ENCODE data around the gene GABRR3.

GABRR3 gene

DNA sequence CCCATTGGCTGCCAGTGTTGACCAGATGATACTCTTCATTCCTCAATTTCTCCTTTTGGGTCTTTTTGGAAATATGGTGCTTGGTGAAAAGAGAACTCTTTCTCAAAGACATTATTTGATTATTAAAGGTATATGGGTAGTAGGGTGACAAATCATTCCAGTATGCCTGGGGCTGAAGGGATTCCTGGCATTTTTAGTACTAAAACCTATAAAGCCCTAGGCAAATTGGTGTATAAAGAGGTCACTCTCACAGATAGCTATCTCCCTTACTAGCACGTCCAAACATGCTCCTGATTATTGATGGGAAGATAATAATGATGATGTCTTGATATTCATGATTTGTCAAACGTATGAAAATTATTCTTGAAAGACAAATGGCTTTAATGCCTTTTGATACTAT, 1.1 kb downstream of the GABRR3 start:
- FAIRE-seq, result no peak
- DNase-seq (ENCODE audit: insufficient read length, low spot score), result no peak
- TF ChIP-seq, protein P1, sequence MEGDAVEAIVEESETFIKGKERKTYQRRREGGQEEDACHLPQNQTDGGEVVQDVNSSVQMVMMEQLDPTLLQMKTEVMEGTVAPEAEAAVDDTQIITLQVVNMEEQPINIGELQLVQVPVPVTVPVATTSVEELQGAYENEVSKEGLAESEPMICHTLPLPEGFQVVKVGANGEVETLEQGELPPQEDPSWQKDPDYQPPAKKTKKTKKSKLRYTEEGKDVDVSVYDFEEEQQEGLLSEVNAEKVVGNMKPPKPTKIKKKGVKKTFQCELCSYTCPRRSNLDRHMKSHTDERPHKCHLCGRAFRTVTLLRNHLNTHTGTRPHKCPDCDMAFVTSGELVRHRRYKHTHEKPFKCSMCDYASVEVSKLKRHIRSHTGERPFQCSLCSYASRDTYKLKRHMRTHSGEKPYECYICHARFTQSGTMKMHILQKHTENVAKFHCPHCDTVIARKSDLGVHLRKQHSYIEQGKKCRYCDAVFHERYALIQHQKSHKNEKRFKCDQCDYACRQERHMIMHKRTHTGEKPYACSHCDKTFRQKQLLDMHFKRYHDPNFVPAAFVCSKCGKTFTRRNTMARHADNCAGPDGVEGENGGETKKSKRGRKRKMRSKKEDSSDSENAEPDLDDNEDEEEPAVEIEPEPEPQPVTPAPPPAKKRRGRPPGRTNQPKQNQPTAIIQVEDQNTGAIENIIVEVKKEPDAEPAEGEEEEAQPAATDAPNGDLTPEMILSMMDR (IDR thresholded peaks at IDR 0.05; ENCODE audit: insufficient read depth, missing control alignments), result no peak

DNA sequence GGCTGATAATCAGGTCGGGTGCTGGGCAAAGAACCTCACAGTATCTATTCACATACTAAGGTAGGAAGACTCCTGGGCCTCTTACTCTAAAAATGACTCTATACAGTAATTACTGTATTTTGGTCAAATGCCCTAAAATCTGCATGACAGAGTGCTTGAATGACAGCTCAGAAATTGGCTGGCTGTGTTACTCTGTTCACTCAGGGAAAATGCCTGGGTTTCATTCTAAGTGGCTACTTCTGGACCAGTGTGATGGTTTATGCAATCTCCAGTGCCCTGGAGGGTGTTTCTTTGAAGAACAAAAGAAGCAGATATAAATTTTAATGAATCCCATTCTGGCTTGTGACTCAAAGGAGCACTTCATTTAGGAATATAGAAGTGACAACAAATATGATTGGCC, 2.2 kb downstream of the GABRR3 start:
- FAIRE-seq (no peak), DNase-seq (ENCODE audit: insufficient read length, low spot score) (no peak)
- TF ChIP-seq, protein P1 (IDR thresholded peaks at IDR 0.05; ENCODE audit: insufficient read depth, missing control alignments), result no peak

DNA sequence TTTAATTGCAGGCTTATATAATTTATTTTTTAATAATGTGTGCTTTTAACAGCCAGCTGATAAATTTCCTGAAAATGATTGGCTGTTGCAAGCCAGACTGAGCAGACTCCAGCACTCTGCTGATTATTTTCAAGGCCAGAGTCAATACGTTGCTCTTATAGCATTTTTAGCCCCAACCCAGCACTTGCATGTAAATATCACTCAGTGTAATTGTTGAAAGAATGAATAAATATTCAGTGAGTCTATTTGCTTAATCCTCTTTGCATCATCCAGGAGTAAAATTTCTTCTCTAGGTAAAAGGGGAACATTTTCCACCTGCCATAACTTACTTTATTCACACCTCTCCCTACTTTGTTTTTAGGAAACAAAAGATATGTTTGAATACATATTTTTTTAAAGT, 2.9 kb downstream of the GABRR3 start:
- DNase-seq (ENCODE audit: insufficient read length, low spot score) (no peak), FAIRE-seq (no peak)
- TF ChIP-seq, protein P1 (IDR thresholded peaks at IDR 0.05; ENCODE audit: insufficient read depth, missing control alignments), result no peak

DNA sequence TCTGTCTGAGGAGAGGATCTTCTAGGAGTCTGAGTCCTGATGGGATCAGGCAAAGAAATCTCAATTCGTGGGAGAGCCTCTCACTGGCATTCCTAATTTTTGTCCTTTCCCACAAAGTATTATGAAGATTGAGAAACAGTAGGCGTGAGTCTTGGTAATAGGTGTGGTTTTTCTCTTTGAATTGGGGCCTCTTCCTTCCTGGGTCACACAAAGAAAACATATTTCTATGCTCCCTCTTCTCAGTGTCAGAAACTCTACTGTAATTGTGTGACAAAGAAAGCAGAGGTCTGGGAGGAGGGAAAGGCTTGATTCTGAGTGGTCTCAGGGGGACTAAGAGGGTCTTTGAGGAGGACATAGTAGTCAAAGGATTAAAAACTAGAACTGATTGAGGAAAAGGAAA, 6.0 kb downstream of the GABRR3 start:
- FAIRE-seq (no peak), DNase-seq (ENCODE audit: insufficient read length, low spot score) (no peak)
- TF ChIP-seq, protein P1 (IDR thresholded peaks at IDR 0.05; ENCODE audit: insufficient read depth, missing control alignments), result no peak

DNA sequence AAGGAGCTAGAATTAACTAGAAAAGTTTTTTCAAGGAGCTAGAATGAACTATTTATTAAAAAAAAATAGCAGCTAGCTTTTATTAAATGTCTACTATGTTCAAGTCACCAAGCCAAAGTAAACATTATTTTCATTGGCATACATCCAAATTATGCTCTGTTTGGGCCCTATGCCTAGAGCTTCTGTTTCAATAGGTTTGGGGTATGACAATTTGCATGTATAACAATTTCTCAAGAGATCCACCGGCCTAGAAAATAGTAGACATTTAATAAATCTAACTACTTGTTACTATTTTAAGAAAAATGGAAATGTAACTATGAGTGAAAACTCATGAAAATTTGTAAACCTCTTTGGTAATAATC, 8.0 kb downstream of the GABRR3 start:
- no peak for DNase-seq (ENCODE audit: insufficient read length, low spot score)
- FAIRE-seq, result no peak
- TF ChIP-seq, protein P1 (IDR thresholded peaks at IDR 0.05; ENCODE audit: insufficient read depth, missing control alignments), result no peak

DNA sequence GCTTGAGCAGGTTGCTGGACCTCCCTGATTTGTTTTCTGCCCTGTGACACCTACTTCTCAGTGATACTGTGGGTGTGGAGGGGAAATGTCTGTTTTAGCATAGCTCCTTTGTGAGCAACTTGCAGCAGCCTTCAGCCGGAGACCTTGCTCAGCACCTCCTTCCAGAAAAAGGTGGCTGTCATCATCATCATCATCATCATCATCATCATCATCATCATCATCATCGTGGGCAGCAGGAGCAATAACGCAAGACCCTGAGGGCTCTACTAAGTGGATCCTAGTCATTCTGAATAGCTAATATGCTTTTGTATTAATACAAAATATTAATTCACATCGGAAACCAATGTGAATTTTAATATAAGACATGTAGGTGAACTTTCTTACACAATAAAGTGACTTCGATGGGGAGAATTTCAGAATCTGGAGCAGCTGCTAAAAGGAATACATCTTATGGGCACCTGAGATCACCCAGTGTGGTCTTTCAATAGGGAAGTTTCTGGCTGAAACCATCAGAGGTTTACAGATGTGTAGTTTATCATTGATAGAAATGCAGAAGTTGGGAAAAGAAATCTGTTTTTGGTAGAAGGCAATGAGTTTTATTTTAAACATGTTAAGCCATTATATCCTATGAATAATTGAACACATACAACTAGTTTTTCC, 8.6 kb downstream of the GABRR3 start:
- FAIRE-seq, result no peak
- TF ChIP-seq, protein P1 (IDR thresholded peaks at IDR 0.05; ENCODE audit: insufficient read depth, missing control alignments), result no peak
- no peak for DNase-seq (ENCODE audit: insufficient read length, low spot score)

DNA sequence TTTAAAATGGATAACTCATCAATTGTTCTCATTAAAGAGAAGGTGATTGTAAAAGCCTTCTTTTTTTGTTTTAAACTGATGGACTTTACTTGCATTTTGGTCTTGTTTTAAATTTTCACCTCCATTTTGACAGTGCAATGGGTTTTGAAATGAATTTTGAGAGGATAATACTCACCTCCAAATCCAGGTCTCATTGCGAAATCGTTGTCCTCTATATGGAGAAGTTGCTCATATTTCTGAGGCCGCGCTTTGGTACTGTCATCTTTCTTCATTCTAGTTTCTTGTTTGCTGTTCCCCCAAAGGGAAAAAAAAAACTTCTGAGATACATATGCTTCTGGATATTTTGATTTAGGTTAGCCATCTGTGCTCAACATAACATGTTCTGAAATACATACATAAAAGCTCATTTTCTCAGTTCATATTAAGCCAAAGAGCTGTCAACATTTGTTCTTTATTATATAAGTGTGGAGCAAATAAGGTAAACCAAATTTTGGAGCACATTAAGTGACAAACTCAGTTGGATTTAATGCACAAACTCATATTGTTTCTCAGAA, 9.6 kb downstream of the GABRR3 start:
- FAIRE-seq, result no peak
- TF ChIP-seq, protein P1 (IDR thresholded peaks at IDR 0.05; ENCODE audit: insufficient read depth, missing control alignments), result no peak
- DNase-seq (ENCODE audit: insufficient read length, low spot score), result no peak

All from D721Med (cell line).